ENCODE results near the gene EFNB2. TPM values are rescaled to one million over a fixed set of nuclear protein-coding genes. Genes with fewer than 3 reads are reported as not detected.

Gene EFNB2
- total and polyA plus RNA-seq, 9 of the 15 experiments (the other 6 are each of a cell fraction or from before 2014, with no cell fraction given) = 0.01 to 0.29 (median 0.18) TPM

GRCh38 chr13:106536244-106537034 is 977 bp upstream of the EFNB2 start (continued):
- TF ChIP-seq JUND (IDR thresholded peaks at IDR 0.05; ENCODE audit: borderline replicate concordance, low read depth, low read length) (no peak), JUND (tag; IDR thresholded peaks at IDR 0.05; ENCODE audit: borderline replicate concordance, low read depth, low read length) (no peak), L3MBTL2 (IDR thresholded peaks at IDR 0.05) (peak; percentile 80; the same call in 1 of the 2 replicates), ARID3B (CRISPR knock-in tag; IDR thresholded peaks at IDR 0.05; ENCODE audit: borderline replicate concordance) (no peak), SMC3 (conservative IDR thresholded peaks at IDR 0.05; ENCODE audit: insufficient read depth, low read depth, low read length) (peak; percentile 71), ATF1 (CRISPR knock-in tag; IDR thresholded peaks at IDR 0.05) (no peak), ATF1 (tag; IDR thresholded peaks at IDR 0.05) (no peak), VEZF1 (CRISPR knock-in tag; IDR thresholded peaks at IDR 0.05) (no peak), GATAD2B (IDR thresholded peaks at IDR 0.05; ENCODE audit: borderline replicate concordance) (no peak), BRCA1 (IDR thresholded peaks at IDR 0.05) (no peak), BRCA1 (CRISPR knock-in tag; IDR thresholded peaks at IDR 0.05) (no peak), ZNF511 (CRISPR knock-in tag; IDR thresholded peaks at IDR 0.05) (no peak), ZNF354B (CRISPR knock-in tag; IDR thresholded peaks at IDR 0.05) (no peak), ETS2 (tag; IDR thresholded peaks at IDR 0.05; ENCODE audit: borderline replicate concordance, poor library complexity, severe bottlenecking) (no peak), IFI16 (CRISPR knock-in tag; IDR thresholded peaks at IDR 0.05) (no peak), PCBP1 (IDR thresholded peaks at IDR 0.05; ENCODE audit: low read depth, low read length, poor library complexity, severe bottlenecking) (peak; percentile 0), CBFA2T3 (IDR thresholded peaks at IDR 0.05) (no peak), ZNF764 (CRISPR knock-in tag; IDR thresholded peaks at IDR 0.05; ENCODE audit: low read depth) (no peak), CTCFL (IDR thresholded peaks at IDR 0.05; ENCODE audit: borderline replicate concordance, insufficient read depth, low read depth, low read length, poor library complexity, severe bottlenecking) (peak; percentile 29)

All from K562 (cell line).